Keratinocyte (primary cell): ENCODE data around the gene MSTN. TPM values are rescaled to one million over a fixed set of nuclear protein-coding genes. Genes with fewer than 3 reads are reported as not detected.

ENCODE experiments used
- DNase-seq: peaks from one replicate; pipeline ENCODE4 v3.0.0-alpha.2; 2011; ENCODE audit warnings: low read depth, missing footprints, low spot score
- FAIRE-seq: peaks from 2 replicates; lab custom pipeline; 2011; peaks lifted over from hg19 to GRCh38; lab: Jason Lieb, UNC
- H2AFZ ChIP-seq: 2 replicates; pipeline ENCODE4 v1.6.0; 2012; ENCODE audit warnings: low read length, control low read depth, inconsistent platforms; ENCODE audit not compliant: control insufficient read depth
- H3K27ac ChIP-seq: 2 replicates; pipeline ENCODE4 v1.5.1; 2011; ENCODE audit warnings: low read length; ENCODE audit not compliant: control insufficient read depth, insufficient read depth
- H3K27me3 ChIP-seq: 3 replicates; pipeline ENCODE4 v1.6.0; 2011; ENCODE audit warnings: low read length; ENCODE audit not compliant: control insufficient read depth, insufficient read depth; ENCODE audit errors: extremely low read depth
- H3K36me3 ChIP-seq, 2 experiments: 2 replicates in 1 of 2; 3 replicates in 1 of 2; pipeline ENCODE4 v1.5.1; 2011; ENCODE audit warnings: low read length in 2 of 2, mild to moderate bottlenecking in 1 of 2; ENCODE audit not compliant: control insufficient read depth in 2 of 2, insufficient read depth in 2 of 2; ENCODE audit errors: extremely low read depth in 1 of 2
- H3K4me1 ChIP-seq: 3 replicates; pipeline ENCODE4 v1.5.1; 2011; ENCODE audit warnings: low read length; ENCODE audit not compliant: control insufficient read depth, insufficient read depth; ENCODE audit errors: extremely low read depth
- H3K4me2 ChIP-seq: 3 replicates; pipeline ENCODE4 v1.6.0; 2011; ENCODE audit warnings: low read depth, low read length; ENCODE audit not compliant: control insufficient read depth, insufficient read depth; ENCODE audit errors: extremely low read depth
- H3K4me3 ChIP-seq, 3 experiments: fragments of 200-600 bp in 1 of 3; sonication (generic) in 1 of 3; 2 replicates in 2 of 3; 3 replicates in 1 of 3; pipeline ENCODE4 v1.5.1; 2011 to 2016; ENCODE audit warnings: low read length in 3 of 3, mild to moderate bottlenecking in 3 of 3, control low read depth in 2 of 3, inconsistent platforms in 1 of 3, low read depth in 1 of 3, mixed read lengths in 1 of 3, mixed run types in 1 of 3, moderate library complexity in 1 of 3; ENCODE audit not compliant: control insufficient read depth in 2 of 3, insufficient read depth in 2 of 3; ENCODE audit errors: extremely low read depth in 1 of 3
- H3K79me2 ChIP-seq: 2 replicates; pipeline ENCODE4 v1.6.0; 2012; ENCODE audit warnings: low read length; ENCODE audit not compliant: control insufficient read depth, insufficient read depth
- H3K9ac ChIP-seq: 3 replicates; pipeline ENCODE4 v1.6.0; 2011; ENCODE audit warnings: low read length; ENCODE audit not compliant: control insufficient read depth, insufficient read depth; ENCODE audit errors: extremely low read depth
- H3K9me1 ChIP-seq: 3 replicates; pipeline ENCODE4 v1.6.0; 2011; ENCODE audit warnings: low read length; ENCODE audit not compliant: control insufficient read depth, insufficient read depth; ENCODE audit errors: extremely low read depth
- H3K9me3 ChIP-seq: 2 replicates; pipeline ENCODE4 v1.5.1; 2012; ENCODE audit warnings: low read depth, low read length; ENCODE audit not compliant: control insufficient read depth
- H4K20me1 ChIP-seq: 3 replicates; pipeline ENCODE4 v1.6.0; 2011; ENCODE audit warnings: low read length; ENCODE audit not compliant: control insufficient read depth, insufficient read depth; ENCODE audit errors: extremely low read depth
- EZH2 ChIP-seq: IDR thresholded peaks from one replicate; pipeline ENCODE4 v1.6.1; 2012; ENCODE audit warnings: inconsistent platforms, mild to moderate bottlenecking, low read length, moderate library complexity
- dilution Hi-C: fragments of 300-500 bp; cut with MboI; formaldehyde crosslinking; loops from one replicate; pipeline ENCODE4 v1.7.0; 2020; ENCODE audit warnings: low sequenced_read_pairs; ENCODE audit not compliant: extremely low pct_ligation_motif_present
- polyA plus RNA-seq, 5 experiments: library from polyadenylated mRNA; depleted of rRNA in 3 of 5; stranded (reverse) in 3 of 5; stranded (forward) in 1 of 5; unstranded in 1 of 5; fragments of >200 nt; gene quantifications; 1 replicate in 1 of 5; 2 replicates in 3 of 5; 3 replicates in 1 of 5; pipeline versions ENCODE4 v1.2.1 to v1.2.3, GENCODE V29; 2011 to 2012; ENCODE audit warnings: missing spikeins in 2 of 5, low read depth in 1 of 5, low replicate concordance in 1 of 5
- TF ChIP-seq, protein P1 (sequence below), 3 experiments: IDR thresholded peaks in 1 of 3; conservative IDR thresholded peaks in 1 of 3; optimal IDR thresholded peaks in 1 of 3; 2 replicates in 2 of 3; 3 replicates in 1 of 3; pipeline versions ENCODE3 to v1.5.1; 2011; ENCODE audit warnings: low read length in 3 of 3, mild to moderate bottlenecking in 3 of 3, moderate library complexity in 2 of 3, control low read depth in 1 of 3, inconsistent platforms in 1 of 3; ENCODE audit not compliant: insufficient read depth in 2 of 3; ENCODE audit errors: extremely low read depth in 1 of 3

Gene MSTN
- polyA plus RNA-seq, 1 donor (not counting 4 experiments of a cell fraction or from before 2014, with no cell fraction given) = not detected

DNA sequence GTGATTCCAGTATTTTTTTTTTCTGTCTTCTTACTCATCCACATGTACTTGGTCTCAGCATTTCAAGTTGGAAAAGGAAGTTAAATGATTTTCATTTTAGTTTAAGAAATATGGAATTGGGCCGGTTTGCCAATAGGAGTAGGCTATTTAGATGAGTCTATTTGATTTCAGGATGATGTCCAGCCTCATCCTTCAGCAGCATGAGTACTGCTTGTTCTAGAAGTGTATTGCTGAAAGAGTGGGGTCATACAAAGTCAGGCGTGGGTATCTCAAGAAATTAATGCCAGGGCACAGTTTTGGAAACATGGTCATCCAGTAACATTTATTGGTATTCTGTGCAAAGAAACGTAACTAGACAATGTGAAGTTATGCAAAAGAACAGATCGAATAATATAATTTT lies 44.9 kb upstream of the MSTN start:
- FAIRE-seq = no peak
- TF ChIP-seq, protein P1, sequence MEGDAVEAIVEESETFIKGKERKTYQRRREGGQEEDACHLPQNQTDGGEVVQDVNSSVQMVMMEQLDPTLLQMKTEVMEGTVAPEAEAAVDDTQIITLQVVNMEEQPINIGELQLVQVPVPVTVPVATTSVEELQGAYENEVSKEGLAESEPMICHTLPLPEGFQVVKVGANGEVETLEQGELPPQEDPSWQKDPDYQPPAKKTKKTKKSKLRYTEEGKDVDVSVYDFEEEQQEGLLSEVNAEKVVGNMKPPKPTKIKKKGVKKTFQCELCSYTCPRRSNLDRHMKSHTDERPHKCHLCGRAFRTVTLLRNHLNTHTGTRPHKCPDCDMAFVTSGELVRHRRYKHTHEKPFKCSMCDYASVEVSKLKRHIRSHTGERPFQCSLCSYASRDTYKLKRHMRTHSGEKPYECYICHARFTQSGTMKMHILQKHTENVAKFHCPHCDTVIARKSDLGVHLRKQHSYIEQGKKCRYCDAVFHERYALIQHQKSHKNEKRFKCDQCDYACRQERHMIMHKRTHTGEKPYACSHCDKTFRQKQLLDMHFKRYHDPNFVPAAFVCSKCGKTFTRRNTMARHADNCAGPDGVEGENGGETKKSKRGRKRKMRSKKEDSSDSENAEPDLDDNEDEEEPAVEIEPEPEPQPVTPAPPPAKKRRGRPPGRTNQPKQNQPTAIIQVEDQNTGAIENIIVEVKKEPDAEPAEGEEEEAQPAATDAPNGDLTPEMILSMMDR (optimal IDR thresholded peaks at IDR 0.05 in 1 of 3, IDR thresholded peaks at IDR 0.05 in 1 of 3, conservative IDR thresholded peaks at IDR 0.05 in 1 of 3; ENCODE audit: extremely low read depth in 1 of 3, insufficient read depth in 2 of 3, low read length in 3 of 3) = no peak
- no peaks in the 10 kb centered on the region for H3K27me3 ChIP-seq

DNA sequence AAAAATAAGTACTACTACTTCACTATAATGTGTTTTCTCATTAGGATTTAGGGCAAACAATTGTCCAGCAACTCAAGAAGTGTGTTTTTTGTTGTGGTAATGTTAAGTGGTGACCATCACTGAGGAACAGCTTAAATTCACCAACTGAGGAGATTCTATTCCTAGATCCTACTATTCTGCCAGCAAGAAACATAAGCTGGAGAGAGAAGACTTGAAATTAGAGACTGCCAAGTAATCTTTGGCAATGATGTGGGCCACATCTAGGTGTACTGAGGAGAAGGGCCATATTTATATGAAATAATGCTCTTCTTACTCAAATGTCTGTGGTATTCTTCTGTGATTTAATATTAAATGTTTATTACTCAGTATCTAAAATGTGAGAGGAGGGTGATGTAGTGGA lies 44.3 kb upstream of the MSTN start:
- Histone ChIP-seq H3K27ac (no peak overlapping the region), H3K4me3 (no peak overlapping the region), H3K9me3 (no peaks in the 10 kb centered on the region), H3K9ac (no peak overlapping the region), H3K79me2 (no peaks in the 10 kb centered on the region), H3K27me3 (no peaks in the 10 kb centered on the region), H3K4me2 (no peak overlapping the region), H2AFZ (no peak overlapping the region), H3K36me3 (no peaks in the 10 kb centered on the region), H4K20me1 (no peaks in the 10 kb centered on the region), H3K4me1 (no peaks in the 10 kb centered on the region), H3K9me1 (no peaks in the 10 kb centered on the region)
- FAIRE-seq (no peak), DNase-seq (no peak)
- dilution Hi-C loops = no loop called here
- no peak for TF ChIP-seq EZH2
- TF ChIP-seq, protein P1 (optimal IDR thresholded peaks at IDR 0.05 in 1 of 3, IDR thresholded peaks at IDR 0.05 in 1 of 3, conservative IDR thresholded peaks at IDR 0.05 in 1 of 3; ENCODE audit: extremely low read depth in 1 of 3, insufficient read depth in 2 of 3, low read length in 3 of 3) = no peak

More for the DNA sequence above, 44.9 kb upstream of the MSTN start:
- Histone ChIP-seq H3K79me2 (no peaks in the 10 kb centered on the region), H3K9me3 (no peaks in the 10 kb centered on the region), H3K36me3 (no peaks in the 10 kb centered on the region), H3K4me1 (no peaks in the 10 kb centered on the region), H3K4me3 (no peak overlapping the region), H3K4me2 (no peak overlapping the region), H4K20me1 (no peaks in the 10 kb centered on the region), H2AFZ (no peak overlapping the region), H3K9me1 (no peaks in the 10 kb centered on the region), H3K27ac (no peak overlapping the region), H3K9ac (no peak overlapping the region)
- no peak for DNase-seq
- dilution Hi-C loops = no loop called here
